ENCODE measurements around the gene MPST.

The MPST gene

DNA sequence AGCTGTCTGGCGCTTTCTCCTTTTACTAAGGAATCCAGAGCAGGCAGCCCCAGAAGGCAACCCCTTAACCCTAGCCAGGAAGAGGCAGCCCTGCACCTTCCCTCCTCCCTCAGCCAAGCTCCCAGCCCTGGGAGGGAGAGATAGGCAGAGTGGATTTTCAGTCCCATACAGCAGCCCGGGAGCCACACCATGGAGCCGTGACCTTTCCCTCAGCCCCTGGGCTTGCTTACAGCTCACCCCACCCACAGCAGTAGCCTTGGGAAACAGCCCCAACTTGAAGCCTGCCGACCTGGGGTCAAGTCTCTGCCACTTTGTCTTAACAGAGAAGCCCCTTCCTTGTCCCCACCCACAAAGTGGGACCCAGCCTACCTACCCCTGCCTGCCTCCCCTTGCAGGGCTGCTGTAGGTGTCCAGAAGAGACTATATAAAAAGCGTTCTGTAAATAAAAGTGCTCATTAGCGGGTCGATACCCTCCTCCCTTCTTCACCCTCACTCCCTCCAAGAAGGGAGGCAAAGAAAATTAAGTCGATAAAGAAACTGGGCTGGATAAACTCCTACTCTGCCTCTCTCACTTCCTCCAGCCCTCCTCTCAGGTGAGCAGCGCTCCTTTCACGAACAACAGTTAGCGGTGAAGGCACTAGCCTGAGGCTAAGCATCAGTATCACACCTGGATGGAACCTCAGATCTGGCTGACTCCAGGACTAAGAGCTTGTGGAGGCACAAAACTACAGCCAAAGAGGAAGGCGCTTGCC is 4.5 kb upstream of the MPST start:
- Mint-ChIP-seq H3K4me3 (no peak overlapping the region), H3K9me3 (no peaks in the 10 kb centered on the region), H3K4me1 (peaks cover 9% of the 10 kb centered on the region), H3K27me3 (peaks cover 2% of the 10 kb centered on the region), H3K36me3 (no peaks in the 10 kb centered on the region), H3K27ac (no peak overlapping the region)
- no peak for ATAC-seq

DNA sequence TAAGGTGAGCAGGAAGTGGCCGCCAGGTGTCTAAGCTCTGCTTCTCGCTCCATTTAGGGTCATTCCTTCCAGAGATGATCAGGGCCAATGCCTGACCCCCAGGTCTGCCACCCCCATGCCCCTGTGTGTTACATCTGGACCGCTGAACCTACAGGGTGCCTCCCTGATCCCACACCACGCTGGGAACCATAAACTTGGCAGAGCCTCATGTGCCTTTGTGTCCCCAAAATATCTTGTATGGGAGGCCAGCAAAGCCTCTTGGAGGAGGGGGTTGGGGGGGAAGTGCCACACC is 4.0 kb upstream of the MPST start:
- Mint-ChIP-seq H3K4me3 (no peak overlapping the region), H3K9me3 (no peaks in the 10 kb centered on the region), H3K4me1 (peaks cover 14% of the 10 kb centered on the region), H3K36me3 (no peaks in the 10 kb centered on the region), H3K27me3 (no peaks in the 10 kb centered on the region), H3K27ac (no peak overlapping the region)
- no peak for ATAC-seq

DNA sequence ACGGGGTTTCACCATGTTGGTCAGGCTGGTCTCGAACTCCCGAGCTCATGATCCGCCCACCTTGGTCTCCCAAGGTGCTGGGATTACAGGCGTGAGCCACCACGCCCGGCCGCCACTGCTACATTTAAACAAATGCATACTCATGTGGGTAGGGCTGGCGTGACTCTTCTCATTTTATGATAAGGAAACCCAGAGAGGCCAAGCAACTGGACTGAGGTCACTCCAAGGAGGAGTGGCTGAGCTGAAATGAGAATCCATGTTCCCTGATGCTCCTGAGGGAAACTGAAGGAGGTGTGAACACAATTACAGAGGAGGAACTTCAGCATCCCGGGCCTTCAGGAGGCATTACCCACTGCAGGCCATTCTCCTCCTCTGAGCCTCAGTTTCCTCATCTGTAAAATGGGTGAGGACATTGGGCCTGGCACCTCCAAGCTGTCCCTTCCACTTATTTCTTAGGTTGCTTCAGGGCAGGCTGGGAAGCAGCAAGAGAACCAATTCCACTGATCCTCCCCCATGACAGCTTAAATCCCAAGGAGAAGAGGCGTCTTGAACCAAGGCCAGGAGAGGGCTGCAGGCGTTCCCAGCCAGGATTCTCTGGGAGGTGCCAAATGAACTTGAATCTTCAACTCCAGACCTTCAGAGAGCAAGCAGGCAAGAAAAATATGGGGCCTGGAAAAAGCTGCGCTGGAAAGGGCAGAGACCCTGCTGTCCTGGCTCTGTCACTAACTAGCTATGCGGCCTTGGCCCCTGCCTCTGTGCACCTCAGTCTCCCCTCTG is 3.2 kb upstream of the MPST start:
- no peaks in the 10 kb centered on the region for H3K36me3 Mint-ChIP-seq
- ATAC-seq, result no peak
- no peak overlapping the region for H3K27ac Mint-ChIP-seq
- H3K9me3 Mint-ChIP-seq, result no peaks in the 10 kb centered on the region
- no peaks in the 10 kb centered on the region for H3K27me3 Mint-ChIP-seq
- H3K4me1 Mint-ChIP-seq, result peaks cover 16% of the 10 kb centered on the region
- H3K4me3 Mint-ChIP-seq, result no peak overlapping the region

DNA sequence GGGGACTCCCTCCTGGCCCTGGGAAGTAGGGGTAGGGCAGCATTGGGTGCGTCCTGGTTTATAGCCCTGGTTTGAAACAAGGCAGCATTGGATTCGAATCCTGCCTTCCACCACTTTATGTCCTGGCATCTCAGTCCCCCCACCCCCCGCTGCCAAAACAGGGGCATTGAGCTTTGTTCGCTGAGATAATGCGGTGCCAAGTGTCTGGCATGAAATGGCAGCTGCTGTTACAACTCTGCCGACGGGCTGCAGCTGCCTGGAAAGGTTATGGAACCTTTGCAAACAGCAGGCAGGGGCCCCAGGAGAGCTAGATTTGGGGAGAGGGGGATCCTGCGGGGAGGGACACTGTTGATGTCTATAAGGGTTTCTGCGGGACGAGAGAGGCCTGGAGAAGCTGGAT is 2.2 kb upstream of the MPST start:
- no peaks in the 10 kb centered on the region for H3K27me3 Mint-ChIP-seq
- H3K36me3 Mint-ChIP-seq, result no peaks in the 10 kb centered on the region

DNA sequence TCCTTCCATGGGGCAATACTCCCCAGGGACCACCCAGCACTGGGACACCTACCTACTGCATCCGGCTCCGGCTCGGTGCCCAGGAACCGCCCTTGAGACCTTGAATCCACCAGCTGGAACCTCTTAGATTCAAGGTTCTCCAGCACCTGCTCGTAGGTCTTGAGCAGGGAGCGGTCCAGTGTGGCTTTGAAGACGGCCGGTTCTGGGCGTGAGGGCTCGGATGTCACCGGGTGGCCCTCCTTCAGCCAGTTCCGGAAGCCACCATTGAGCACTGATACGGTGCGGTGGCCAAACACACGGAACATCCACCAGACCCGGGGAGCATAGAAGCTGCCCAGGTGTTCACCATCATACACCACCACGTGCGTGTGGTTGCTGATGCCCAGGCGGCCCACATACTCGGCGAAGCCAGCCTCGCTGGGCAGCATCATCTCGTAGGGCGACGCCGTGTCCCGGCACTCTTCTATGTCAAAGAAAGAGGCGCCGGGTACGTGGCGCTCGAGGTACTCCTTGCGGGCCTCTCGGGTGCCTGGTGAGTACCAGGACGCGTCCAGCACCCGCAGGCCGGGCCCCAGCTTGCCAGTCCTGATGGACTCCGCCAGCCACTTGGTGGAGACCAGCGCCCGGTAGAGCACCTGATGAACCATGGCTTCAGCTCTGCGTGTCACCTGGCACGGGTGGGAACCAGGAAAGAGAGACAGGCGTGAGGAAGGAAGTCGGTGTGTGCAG is 1.3 kb upstream of the MPST start:
- ATAC-seq, result no peak
- peak overlapping the region; percentile 77 for H3K4me3 Mint-ChIP-seq
- H3K36me3 Mint-ChIP-seq, result no peaks in the 10 kb centered on the region
- H3K27me3 Mint-ChIP-seq, result no peaks in the 10 kb centered on the region
- H3K9me3 Mint-ChIP-seq, result no peaks in the 10 kb centered on the region
- H3K27ac Mint-ChIP-seq, result peak overlapping the region; percentile 49
- peaks cover 24% of the 10 kb centered on the region for H3K4me1 Mint-ChIP-seq

More for the DNA sequence above, 2.2 kb upstream of the MPST start:
- Mint-ChIP-seq H3K4me1 (peaks cover 24% of the 10 kb centered on the region), H3K27ac (no peak overlapping the region), H3K4me3 (no peak overlapping the region), H3K9me3 (no peaks in the 10 kb centered on the region)
- ATAC-seq, result no peak

DNA sequence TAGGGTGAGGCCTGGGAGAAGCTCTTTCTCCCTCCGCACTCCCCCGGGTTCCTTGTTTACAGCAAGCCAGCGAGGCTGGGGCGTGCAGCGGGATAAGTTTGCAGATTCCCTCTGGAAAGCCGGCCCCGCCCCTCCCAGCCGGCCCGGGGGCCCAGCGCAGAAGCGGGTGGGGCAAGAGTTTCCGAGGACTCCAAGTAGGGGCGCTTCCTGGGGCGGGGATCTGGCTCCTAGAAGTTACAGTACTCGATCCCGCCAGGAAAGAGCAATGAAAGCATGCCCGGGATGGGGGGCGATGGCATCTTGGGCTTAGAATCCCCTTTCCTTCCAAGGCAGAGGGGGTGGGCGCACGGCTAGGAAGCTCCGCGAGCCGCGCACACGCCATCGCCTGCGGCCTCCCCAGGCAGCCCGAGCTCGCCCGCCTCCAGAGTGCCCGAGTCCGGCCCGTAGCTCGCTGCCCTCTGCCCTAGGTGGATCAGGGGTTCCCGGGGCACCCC is 680 bp upstream of the MPST start:
- ATAC-seq, result peak; percentile 46
- Mint-ChIP-seq H3K9me3 (no peaks in the 10 kb centered on the region), H3K4me3 (peak overlapping the region; percentile 77), H3K27ac (peak overlapping the region; percentile 49), H3K27me3 (no peaks in the 10 kb centered on the region), H3K4me1 (peaks cover 24% of the 10 kb centered on the region), H3K36me3 (no peaks in the 10 kb centered on the region)

DNA sequence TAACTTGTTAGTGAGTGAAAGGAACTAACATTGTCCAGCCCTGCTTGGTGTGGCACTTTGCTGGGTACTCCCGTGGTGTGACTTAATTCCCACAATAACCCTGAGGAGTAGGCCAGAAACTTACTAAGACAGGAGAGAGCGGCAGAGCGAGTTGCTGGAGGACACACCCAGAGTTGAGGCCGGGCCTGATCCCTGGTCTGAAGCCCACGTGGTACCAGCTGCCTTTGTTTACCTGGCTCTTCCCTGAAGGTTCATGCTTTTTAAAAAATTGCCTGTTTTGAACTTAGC is 594 bp downstream of the MPST start:
- H3K4me1 Mint-ChIP-seq, result peaks cover 29% of the 10 kb centered on the region
- no peaks in the 10 kb centered on the region for H3K27me3 Mint-ChIP-seq
- no peaks in the 10 kb centered on the region for H3K9me3 Mint-ChIP-seq
- ATAC-seq, result no peak
- H3K4me3 Mint-ChIP-seq, result peak overlapping the region; percentile 88
- H3K27ac Mint-ChIP-seq, result peak overlapping the region; percentile 81
- H3K36me3 Mint-ChIP-seq, result peaks cover 6% of the 10 kb centered on the region

DNA sequence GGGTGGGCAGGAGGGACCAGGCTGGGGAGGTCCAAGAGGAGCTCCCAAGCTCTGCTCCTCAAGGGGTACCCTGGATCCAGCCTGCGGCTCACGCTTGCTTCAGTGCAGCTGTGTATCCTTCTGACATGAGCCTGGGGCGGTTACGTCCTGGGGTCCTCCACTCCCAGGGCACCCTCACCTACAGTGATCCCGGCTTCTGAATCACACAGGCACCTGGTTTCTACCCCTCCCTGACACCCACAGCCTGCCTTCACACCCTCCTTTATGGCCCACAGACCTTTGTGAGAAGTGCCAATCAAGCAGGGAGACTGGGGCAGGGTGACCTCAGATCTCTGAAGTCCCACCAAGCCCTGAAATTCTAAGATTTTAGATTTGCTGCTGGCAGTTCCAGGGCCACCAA is 1.5 kb downstream of the MPST start:
- ATAC-seq, result no peak
- Mint-ChIP-seq H3K4me3 (no peak overlapping the region), H3K27ac (no peak overlapping the region), H3K36me3 (peaks cover 8% of the 10 kb centered on the region), H3K27me3 (no peaks in the 10 kb centered on the region), H3K4me1 (peaks cover 29% of the 10 kb centered on the region), H3K9me3 (no peaks in the 10 kb centered on the region)

DNA sequence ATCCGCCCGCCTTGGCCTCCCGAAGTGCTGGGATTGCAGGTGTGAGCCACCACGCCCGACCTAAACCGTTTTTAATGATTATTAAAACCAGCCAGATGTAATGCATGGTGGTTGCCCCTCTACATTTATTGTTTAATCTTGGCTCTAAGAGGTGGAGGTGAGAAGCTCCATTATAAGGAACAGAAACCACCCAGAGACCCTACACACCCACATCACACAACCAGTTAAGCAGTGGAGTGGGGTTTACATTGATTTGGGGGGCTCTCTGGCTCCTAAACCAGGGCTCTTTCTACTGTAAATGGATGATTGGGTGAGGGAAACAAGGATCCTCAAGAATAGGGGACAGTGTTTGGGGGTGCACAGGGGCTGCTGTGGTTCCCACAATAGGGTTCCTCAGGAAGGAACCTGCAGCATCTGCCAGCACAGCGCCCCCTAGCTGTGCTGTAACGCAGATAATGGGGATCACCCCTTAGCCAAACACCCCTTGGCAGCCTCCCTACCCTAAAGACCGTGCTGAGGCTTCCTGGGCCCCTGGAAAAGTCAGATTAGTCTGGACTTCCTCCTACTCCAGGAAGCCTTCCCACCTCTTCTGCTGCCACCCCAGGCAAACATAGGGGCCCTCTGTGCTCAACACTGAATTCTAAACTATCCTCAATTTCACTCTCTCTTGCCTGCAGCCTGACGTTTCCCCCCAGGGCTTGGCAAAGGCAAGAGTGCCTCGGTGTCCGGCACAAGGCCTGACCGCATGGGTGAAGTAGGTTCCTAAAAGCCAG is 2.4 kb downstream of the MPST start:
- Mint-ChIP-seq H3K27me3 (no peaks in the 10 kb centered on the region), H3K9me3 (no peaks in the 10 kb centered on the region), H3K27ac (no peak overlapping the region), H3K4me1 (peaks cover 29% of the 10 kb centered on the region), H3K36me3 (peaks cover 8% of the 10 kb centered on the region), H3K4me3 (peak overlapping the region; percentile 33)
- ATAC-seq, result no peak

DNA sequence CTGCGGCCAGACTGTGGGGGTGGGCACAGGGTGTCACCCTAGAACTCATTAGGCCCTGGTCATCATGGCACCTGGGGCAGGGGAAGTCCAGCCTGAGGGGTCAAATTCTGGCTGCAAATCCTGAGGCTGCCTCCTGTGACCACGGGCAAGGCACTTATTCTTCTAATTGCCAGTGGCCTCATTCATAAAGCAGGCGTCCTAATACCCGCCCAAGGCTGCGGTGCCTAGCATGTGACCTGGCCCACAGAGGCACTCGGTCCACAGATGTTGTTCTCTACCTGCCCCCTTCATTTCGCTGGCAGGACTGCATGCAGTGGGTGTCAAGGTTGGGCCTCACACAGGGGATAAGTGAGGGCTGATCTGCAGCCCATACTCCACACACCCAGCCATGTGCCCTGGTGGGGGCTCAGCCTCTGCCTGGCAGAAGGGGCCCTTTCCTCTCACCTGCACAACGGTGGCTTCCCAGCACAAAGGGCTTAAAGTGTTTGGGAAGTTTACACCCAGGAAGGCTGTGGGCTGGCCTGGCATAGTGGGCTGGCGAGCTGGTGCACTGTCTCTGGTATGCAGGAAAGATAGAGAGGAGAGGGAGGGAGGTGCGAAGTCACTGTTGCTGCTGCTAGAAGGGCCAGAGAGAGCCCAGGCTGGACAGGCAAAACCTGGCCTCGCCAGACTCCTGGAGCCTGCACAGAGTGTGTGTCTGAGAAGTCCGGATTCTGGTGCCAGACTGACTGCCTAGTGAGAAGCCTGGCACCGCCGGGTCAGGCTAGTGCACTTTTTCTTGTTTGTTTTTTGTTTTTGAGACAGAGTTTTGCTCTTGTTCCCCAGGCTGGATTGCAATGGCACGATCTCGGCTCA is 3.2 kb downstream of the MPST start:
- Mint-ChIP-seq H3K4me1 (peaks cover 29% of the 10 kb centered on the region), H3K36me3 (peaks cover 8% of the 10 kb centered on the region), H3K27ac (no peak overlapping the region), H3K4me3 (no peak overlapping the region), H3K27me3 (no peaks in the 10 kb centered on the region), H3K9me3 (no peaks in the 10 kb centered on the region)
- no peak for ATAC-seq

DNA sequence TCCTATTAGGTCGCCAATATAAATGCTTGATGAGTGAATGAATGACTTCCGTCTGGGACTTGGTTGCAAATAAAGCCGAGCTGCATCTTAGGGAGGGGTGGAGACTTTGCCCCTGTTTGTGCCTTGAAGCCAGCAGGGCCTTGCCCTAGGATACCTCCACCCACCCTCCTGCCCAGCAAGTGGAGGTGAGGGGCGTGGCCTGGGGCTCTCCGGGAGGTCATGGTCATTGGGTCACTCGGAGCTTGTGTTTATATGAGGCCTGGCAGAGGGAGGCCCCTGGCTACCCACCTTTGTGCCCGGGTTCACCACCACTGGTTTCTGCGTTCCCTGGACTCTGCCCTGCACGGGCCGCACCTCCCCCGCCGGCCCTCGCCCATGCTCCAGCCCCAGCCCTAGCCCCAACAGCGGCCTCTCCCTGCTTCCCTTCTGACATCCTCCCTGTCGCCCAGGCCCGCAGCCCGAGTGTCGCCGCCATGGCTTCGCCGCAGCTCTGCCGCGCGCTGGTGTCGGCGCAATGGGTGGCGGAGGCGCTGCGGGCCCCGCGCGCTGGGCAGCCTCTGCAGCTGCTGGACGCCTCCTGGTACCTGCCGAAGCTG is 4.3 kb downstream of the MPST start:
- Mint-ChIP-seq H3K9me3 (no peaks in the 10 kb centered on the region), H3K4me1 (peaks cover 22% of the 10 kb centered on the region), H3K27me3 (no peaks in the 10 kb centered on the region), H3K4me3 (no peak overlapping the region), H3K36me3 (peaks cover 8% of the 10 kb centered on the region), H3K27ac (no peak overlapping the region)
- ATAC-seq, result no peak

DNA sequence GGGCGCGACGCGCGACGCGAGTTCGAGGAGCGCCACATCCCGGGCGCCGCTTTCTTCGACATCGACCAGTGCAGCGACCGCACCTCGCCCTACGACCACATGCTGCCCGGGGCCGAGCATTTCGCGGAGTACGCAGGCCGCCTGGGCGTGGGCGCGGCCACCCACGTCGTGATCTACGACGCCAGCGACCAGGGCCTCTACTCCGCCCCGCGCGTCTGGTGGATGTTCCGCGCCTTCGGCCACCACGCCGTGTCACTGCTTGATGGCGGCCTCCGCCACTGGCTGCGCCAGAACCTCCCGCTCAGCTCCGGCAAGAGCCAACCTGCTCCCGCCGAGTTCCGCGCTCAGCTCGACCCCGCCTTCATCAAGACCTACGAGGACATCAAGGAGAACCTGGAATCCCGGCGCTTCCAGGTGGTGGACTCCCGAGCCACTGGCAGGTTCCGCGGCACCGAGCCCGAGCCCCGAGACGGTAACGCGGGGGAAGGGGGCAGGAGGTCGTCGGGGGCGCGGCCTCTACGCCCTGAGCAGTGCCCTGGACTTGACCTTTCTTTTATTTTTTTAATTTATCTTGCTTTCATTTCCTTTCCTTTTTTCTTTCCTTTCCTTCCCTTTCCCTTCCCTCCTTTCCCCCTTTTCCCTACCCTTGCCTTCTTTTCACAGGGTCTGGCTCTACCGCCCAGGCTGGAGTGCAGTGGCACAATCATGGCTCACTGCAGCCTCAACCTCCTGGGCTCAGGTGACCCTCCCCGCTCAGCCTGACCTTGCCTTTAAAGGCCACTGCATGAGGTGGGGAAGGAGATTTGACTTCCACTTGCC is 5.0 kb downstream of the MPST start:
- no peak overlapping the region for H3K27ac Mint-ChIP-seq
- no peaks in the 10 kb centered on the region for H3K27me3 Mint-ChIP-seq
- no peaks in the 10 kb centered on the region for H3K9me3 Mint-ChIP-seq
- peaks cover 8% of the 10 kb centered on the region for H3K36me3 Mint-ChIP-seq
- H3K4me3 Mint-ChIP-seq, result no peak overlapping the region
- ATAC-seq, result no peak
- H3K4me1 Mint-ChIP-seq, result peaks cover 22% of the 10 kb centered on the region

DNA sequence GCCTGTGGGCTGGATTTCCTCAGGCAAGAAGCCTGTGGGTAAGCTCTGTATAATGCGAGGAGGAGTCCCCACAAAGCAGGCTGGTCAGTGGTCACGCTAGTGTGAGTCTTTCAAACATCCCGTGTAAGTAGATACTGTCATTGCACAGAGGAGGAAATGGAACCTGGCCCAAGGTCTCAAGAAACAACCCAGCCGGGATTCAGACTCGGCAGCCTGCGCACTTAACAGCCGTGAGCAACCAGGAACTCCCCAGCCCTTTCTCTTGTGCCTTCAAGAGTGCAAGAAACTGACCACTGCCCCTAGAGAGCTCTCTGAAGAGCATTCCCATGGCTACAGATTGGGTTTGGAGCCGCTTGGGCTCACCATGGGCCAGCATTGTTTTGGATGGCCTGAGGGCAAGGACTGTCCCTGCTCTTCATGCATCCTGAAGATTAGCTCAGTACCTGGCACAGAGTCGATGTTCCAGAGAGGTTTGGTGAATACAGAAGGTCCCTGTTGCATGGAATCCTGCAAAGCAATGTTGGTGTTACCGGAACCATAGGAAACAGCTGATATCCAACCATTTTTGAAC is 6.0 kb downstream of the MPST start:
- H3K27me3 Mint-ChIP-seq, result no peaks in the 10 kb centered on the region
- no peak overlapping the region for H3K4me3 Mint-ChIP-seq
- ATAC-seq, result no peak
- no peaks in the 10 kb centered on the region for H3K9me3 Mint-ChIP-seq
- no peak overlapping the region for H3K27ac Mint-ChIP-seq
- peaks cover 15% of the 10 kb centered on the region for H3K4me1 Mint-ChIP-seq
- H3K36me3 Mint-ChIP-seq, result peaks cover 8% of the 10 kb centered on the region

Measured in stimulated activated memory B cell treated with anti-CD40 and anti-IgM and Interleukin-4, amounts not matched to agents 10 μg/mL and 1 μg/mL and 100 μg/mL, for 72 hours (primary cell).